ENCODE data around the gene TMEM212.

DNA sequence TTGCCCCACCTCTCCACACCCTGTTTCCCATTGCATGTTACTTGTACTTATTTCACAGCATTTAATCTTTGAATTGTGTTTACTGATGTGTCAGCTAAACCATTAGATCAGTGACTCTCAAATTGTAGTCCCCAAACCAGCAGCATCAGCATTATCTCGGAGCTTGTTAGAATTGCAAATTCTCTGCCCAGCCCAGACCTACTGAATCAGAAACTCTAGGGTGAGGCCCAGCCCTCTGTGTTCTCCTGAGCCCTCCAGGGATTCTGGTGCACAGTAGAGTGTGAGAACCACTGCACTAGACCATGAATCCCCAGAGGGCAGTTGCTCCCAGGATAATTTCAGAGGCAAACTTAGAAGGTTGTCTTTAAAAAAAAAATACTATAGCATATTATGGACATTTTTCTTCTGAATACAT lies 45.9 kb upstream of the TMEM212 start:
- no peak for TF ChIP-seq FOXM1 (IDR thresholded peaks at IDR 0.05; ENCODE audit: borderline replicate concordance)
- no peak for TF ChIP-seq ARNT (IDR thresholded peaks at IDR 0.05)
- no peak for TF ChIP-seq SUZ12 (IDR thresholded peaks at IDR 0.05)
- no peak for TF ChIP-seq NFRKB (IDR thresholded peaks at IDR 0.05)
